Breast epithelium (tissue), 4 donors: Measurements from ENCODE around the gene MCF2L2. TPM values are rescaled to one million over a fixed set of nuclear protein-coding genes. Genes with fewer than 3 reads are reported as not detected.

ENCODE experiments used
- DNase-seq, 2 donors: peaks; one replicate each; pipeline ENCODE4 v3.0.0-alpha.2; 2019; ENCODE audit warnings: low spot score in 2 of 2
- H3K27ac ChIP-seq, 2 donors: fragments of 200-600 bp; sonication (generic) in 1 of 2; one replicate each; pipeline ENCODE4 v1.5.1; 2016 to 2019; ENCODE audit warnings: mild to moderate bottlenecking in 1 of 2
- H3K27me3 ChIP-seq, 2 donors: fragments of 200-600 bp; sonication (generic) in 1 of 2; one replicate each; pipeline versions ENCODE4 v1.5.1 to v1.6.0; 2017 to 2019; ENCODE audit warnings: control low read depth in 1 of 2, mild to moderate bottlenecking in 1 of 2
- H3K36me3 ChIP-seq: fragments of 200-600 bp; one replicate; pipeline ENCODE4 v1.5.1; 2019
- H3K4me1 ChIP-seq, 2 donors: fragments of 200-600 bp; sonication (generic); one replicate each; pipeline ENCODE4 v1.5.1; 2016 to 2019; ENCODE audit warnings: control low read depth in 1 of 2
- H3K4me3 ChIP-seq, 3 donors: fragments of 200-600 bp; sonication (generic); 1 replicate in 2 of 3; 2 replicates in 1 of 3; pipeline ENCODE4 v1.5.1; 2016 to 2019; ENCODE audit warnings: mild to moderate bottlenecking in 3 of 3, moderate library complexity in 2 of 3
- H3K9me3 ChIP-seq, 2 donors: fragments of 200-600 bp; sonication (generic) in 1 of 2; one replicate each; pipeline ENCODE4 v1.5.1; 2016 to 2019; ENCODE audit warnings: control low read depth in 1 of 2
- CTCF ChIP-seq, 3 donors: fragments of 450-650 bp; IDR thresholded peaks; one replicate each; pipeline ENCODE4 v1.5.1; 2016 to 2017; ENCODE audit warnings: antibody characterized with exemption in 3 of 3, mild to moderate bottlenecking in 3 of 3, moderate library complexity in 3 of 3
- POLR2A ChIP-seq: fragments of 450-650 bp; IDR thresholded peaks from one replicate; pipeline ENCODE4 v1.6.1; 2016; ENCODE audit warnings: antibody characterized with exemption, mild to moderate bottlenecking, moderate library complexity
- POLR2AphosphoS5 ChIP-seq, 3 donors: sonication (generic); formaldehyde crosslinking; IDR thresholded peaks; one replicate each; pipeline ENCODE4 v1.6.1; 2017; ENCODE audit warnings: antibody characterized with exemption in 3 of 3
- intact Hi-C: fragments of 100-400 bp; cut with DNase I; formaldehyde crosslinking; loops from one replicate; pipeline ENCODE4 v1.15.1; 2023; ENCODE audit warnings: low total_unique reads
- total RNA-seq, 3 donors: library from RNA; depleted of rRNA; stranded (reverse); fragments of >200 nt; gene quantifications; one replicate each; pipeline ENCODE4 v1.1.0, GENCODE V29; 2016

MCF2L2 gene
- total RNA-seq, 3 donors from 2014 or later: 0.64 to 1.5 (median 1.3) TPM

- TF ChIP-seq CTCF (IDR thresholded peaks at IDR 0.05): no peak
- no peak for TF ChIP-seq POLR2AphosphoS5 (IDR thresholded peaks at IDR 0.05)
- no peak for TF ChIP-seq POLR2A
- H3K9me3 ChIP-seq: no peaks in the 10 kb centered on the region
- DNase-seq: no peak
- intact Hi-C loops: no loop called here
- no peaks in the 10 kb centered on the region for H3K27me3 ChIP-seq
- no peak overlapping the region for H3K27ac ChIP-seq
- no peaks in the 10 kb centered on the region for H3K4me1 ChIP-seq
- no peaks in the 10 kb centered on the region for H3K36me3 ChIP-seq
- no peak overlapping the region for H3K4me3 ChIP-seq
Observed at GRCh38 chr3:183188895-183189462, 239.4 kb downstream of the MCF2L2 start.

DNA sequence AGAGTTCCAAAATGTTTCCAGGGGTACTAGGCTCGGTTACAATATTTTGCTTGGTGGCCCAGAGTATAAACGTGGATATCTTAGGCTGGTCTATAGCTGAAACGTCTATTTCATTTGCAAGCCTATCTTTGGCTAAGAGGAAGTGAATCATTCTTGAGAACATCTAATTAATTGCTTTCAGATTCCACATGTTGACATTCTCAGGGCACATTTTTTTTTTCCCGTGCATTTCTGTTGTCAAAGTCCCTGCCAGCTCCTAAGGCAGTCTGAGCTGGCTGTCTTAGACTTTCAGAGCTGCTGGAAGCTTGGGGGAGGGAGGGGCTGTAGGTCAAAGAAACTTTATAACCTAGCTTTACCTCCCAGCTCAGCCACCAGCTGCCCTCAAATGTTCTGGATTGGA, 242.7 kb downstream of the MCF2L2 start:
- DNase-seq: no peak
- no peaks in the 10 kb centered on the region for H3K27me3 ChIP-seq
- no peak for TF ChIP-seq CTCF (IDR thresholded peaks at IDR 0.05)
- TF ChIP-seq POLR2A: no peak
- TF ChIP-seq POLR2AphosphoS5 (IDR thresholded peaks at IDR 0.05): no peak
- no peaks in the 10 kb centered on the region for H3K4me1 ChIP-seq
- H3K4me3 ChIP-seq: no peak overlapping the region
- intact Hi-C loops: no loop called here
- no peak overlapping the region for H3K27ac ChIP-seq
- no peaks in the 10 kb centered on the region for H3K9me3 ChIP-seq
- H3K36me3 ChIP-seq: no peaks in the 10 kb centered on the region

DNA sequence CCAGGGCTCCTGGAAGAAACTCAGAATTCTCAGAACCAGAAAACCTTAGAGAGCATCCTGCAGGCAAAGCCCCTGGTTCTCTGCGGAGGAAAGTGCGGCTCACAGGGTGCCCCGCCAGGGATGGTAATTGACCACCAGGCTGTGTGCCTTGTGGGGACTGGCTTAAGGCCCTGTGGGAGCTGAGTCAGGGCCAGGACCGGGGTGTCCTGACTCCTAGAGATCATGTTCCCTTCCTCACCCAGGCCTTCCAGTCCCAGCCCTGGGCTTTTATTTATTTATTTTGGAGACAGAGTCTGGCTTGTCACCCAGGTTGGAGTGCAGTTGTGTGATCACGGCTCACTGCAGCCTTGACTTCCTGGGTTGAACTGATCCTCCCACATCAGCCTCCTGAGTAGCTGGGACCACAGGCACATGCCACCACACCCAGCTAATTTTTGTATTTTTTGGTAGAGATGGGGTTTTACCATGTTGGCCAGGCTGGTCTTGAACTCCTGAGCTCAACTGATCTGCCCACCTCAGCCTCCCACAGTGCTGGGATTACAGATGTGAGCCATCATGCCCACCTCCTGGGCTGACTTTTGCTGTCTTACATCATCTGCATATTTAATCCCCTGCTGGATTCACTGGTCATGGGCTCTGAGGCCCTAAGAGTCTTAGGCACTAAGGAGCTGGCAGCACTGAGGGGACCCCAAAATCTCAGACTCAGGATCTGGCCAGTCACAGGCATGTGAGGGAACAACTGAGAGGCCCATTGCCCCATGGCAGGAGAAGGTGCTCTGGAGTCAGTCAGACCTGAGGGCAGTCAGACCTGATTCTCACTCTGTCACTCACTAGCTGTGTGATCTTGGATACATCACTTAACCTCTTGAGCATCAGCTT, 245.4 kb downstream of the MCF2L2 start:
- intact Hi-C loops: loop anchor here (5.0 kb wide), 1 partner anchor 199 kb away; no protein-coding TSS in a partner anchor
- Histone ChIP-seq H3K36me3 (no peaks in the 10 kb centered on the region), H3K4me3 (no peak overlapping the region), H3K9me3 (no peaks in the 10 kb centered on the region), H3K4me1 (peaks cover 0 to 5% of the 10 kb centered on the region in 2 donors), H3K27ac (no peak overlapping the region), H3K27me3 (peaks cover 0 to 11% of the 10 kb centered on the region in 2 donors)
- no peak for DNase-seq
- TF ChIP-seq POLR2A: no peak
- TF ChIP-seq POLR2AphosphoS5 (IDR thresholded peaks at IDR 0.05): no peak
- no peak for TF ChIP-seq CTCF (IDR thresholded peaks at IDR 0.05)

GRCh38 chr3:183182073-183182472, 246.3 kb downstream of the MCF2L2 start:
- no peak for DNase-seq
- TF ChIP-seq POLR2A (no peak), CTCF (IDR thresholded peaks at IDR 0.05) (no peak), POLR2AphosphoS5 (IDR thresholded peaks at IDR 0.05) (no peak)
- H3K27ac ChIP-seq: no peak overlapping the region
- H3K4me3 ChIP-seq: no peak overlapping the region
- peaks cover 0 to 11% of the 10 kb centered on the region in 2 donors for H3K27me3 ChIP-seq
- H3K36me3 ChIP-seq: no peaks in the 10 kb centered on the region
- intact Hi-C loops: loop anchor here (5.0 kb wide), 1 partner anchor 200 kb away; no protein-coding TSS in a partner anchor
- no peaks in the 10 kb centered on the region for H3K9me3 ChIP-seq
- peaks cover 0 to 5% of the 10 kb centered on the region in 2 donors for H3K4me1 ChIP-seq

GRCh38 chr3:183181606-183182005, 246.8 kb downstream of the MCF2L2 start:
- DNase-seq: no peak
- H3K27ac ChIP-seq: no peak overlapping the region
- H3K4me3 ChIP-seq: no peak overlapping the region
- H3K9me3 ChIP-seq: no peaks in the 10 kb centered on the region
- H3K4me1 ChIP-seq: peaks cover 0 to 5% of the 10 kb centered on the region in 2 donors
- no peaks in the 10 kb centered on the region for H3K36me3 ChIP-seq
- intact Hi-C loops: loop anchor here (5.0 kb wide), 1 partner anchor 201 kb away; no protein-coding TSS in a partner anchor
- peaks cover 0 to 14% of the 10 kb centered on the region in 2 donors for H3K27me3 ChIP-seq
- no peak for TF ChIP-seq POLR2AphosphoS5 (IDR thresholded peaks at IDR 0.05)
- no peak for TF ChIP-seq CTCF (IDR thresholded peaks at IDR 0.05)
- no peak for TF ChIP-seq POLR2A
